Fibroblast of villous mesenchyme (primary cell): Measurements from ENCODE around the gene KRT34. TPM values are rescaled to one million over a fixed set of nuclear protein-coding genes. Genes with fewer than 3 reads are reported as not detected.
"Not testable (repeated sequence)": the region's sequence is repeated elsewhere in the genome, so short reads cannot be mapped to it uniquely, and the experiment has no call there.

Source experiments
- DNase-seq: peaks from one replicate; pipeline ENCODE4 v3.0.0-alpha.2; 2010; ENCODE audit warnings: low read depth
- H3K4me3 ChIP-seq: 2 replicates; pipeline ENCODE4 v1.5.1; 2011; ENCODE audit warnings: low read depth, mild to moderate bottlenecking, low read length
- CTCF ChIP-seq: IDR thresholded peaks from 2 replicates; pipeline ENCODE4 v1.5.1; 2012; ENCODE audit warnings: low read depth, mild to moderate bottlenecking, low read length; ENCODE audit not compliant: insufficient read depth
- total RNA-seq: library from RNA; depleted of rRNA; stranded (reverse); fragments of >200 nt; gene quantifications from 2 replicates; pipeline ENCODE4 v1.2.3, GENCODE V29; 2012

The KRT34 gene
- total RNA-seq, 1 donor, result 28.9 TPM

GRCh38 chr17:41354536-41354935 is 27.6 kb downstream of the KRT34 start:
- TF ChIP-seq CTCF, result no peak
- no peak overlapping the region for H3K4me3 ChIP-seq
- DNase-seq, result no peak

- DNase-seq, result peak; percentile 8
- no peak overlapping the region for H3K4me3 ChIP-seq
- TF ChIP-seq CTCF, result no peak
These were observed 29.3 kb downstream of the KRT34 start for GRCh38 chr17:41352597-41353366.

- no peak for DNase-seq
- no peak overlapping the region for H3K4me3 ChIP-seq
- TF ChIP-seq CTCF, result no peak
These were observed 30.9 kb downstream of the KRT34 start for GRCh38 chr17:41351177-41351576.

GRCh38 chr17:41350381-41350878 is 31.7 kb downstream of the KRT34 start, which contains the start of gene KRT33A:
Gene KRT33A (minus strand): TSS chr17:41350828. CDS start chr17:41350767, 61 bp downstream.
- not testable (repeated sequence) for H3K4me3 ChIP-seq, DNase-seq

- no peak for TF ChIP-seq CTCF
- no peak for DNase-seq
- H3K4me3 ChIP-seq, result no peak overlapping the region
These were observed 34.0 kb downstream of the KRT34 start for GRCh38 chr17:41347869-41348760.

GRCh38 chr17:41346421-41346820 is 35.7 kb downstream of the KRT34 start:
- DNase-seq, H3K4me3 ChIP-seq: not testable (repeated sequence)

GRCh38 chr17:41345992-41346391 is 36.1 kb downstream of the KRT34 start:
- TF ChIP-seq CTCF, result no peak
- H3K4me3 ChIP-seq, result no peak overlapping the region
- DNase-seq, result no peak
